K562 (cell line): ENCODE results near the gene CUX1. TPM values are rescaled to one million over a fixed set of nuclear protein-coding genes. Genes with fewer than 3 reads are reported as not detected.

Source experiments
- ATAC-seq: fragments of 200-7000 bp; cut with Tn5 transposase; 3 replicates; pipeline ENCODE4 v1.9.1; 2020; ENCODE audit warnings: moderate library complexity
- BruUV-seq: library from RNA; stranded (reverse); fragments of 400-500 nt; replicated peaks from 2 replicates; lab custom pipeline; 2021; lab: Mats Ljungman, UMichigan
- CTCF ChIA-PET: fragments of 300-600 bp; formaldehyde crosslinking; extraction: SDS; loops from one replicate; lab custom pipeline; 2021; ENCODE audit warnings: low intra/inter-chr PET ratio; lab: Yijun Ruan, JAX
- POLR2A ChIA-PET: fragments of 300-600, 350-650 bp; sonication (Branson Sonifier 250); formaldehyde crosslinking; extraction: SDS; loops from one replicate; lab custom pipeline; 2021; ENCODE audit warnings: antibody characterized with exemption, inconsistent platforms; lab: Yijun Ruan, JAX
- DNase-seq, 4 experiments: peaks; one replicate each; pipeline versions ENCODE4 v3.0.0 to v3.0.0-alpha.2; 2011 to 2018; ENCODE audit warnings: low spot score in 3 of 4, mixed read lengths in 3 of 4; ENCODE audit errors: extremely low read depth in 1 of 4
- FAIRE-seq: peaks from 2 replicates; lab custom pipeline; 2011; peaks lifted over from hg19 to GRCh38; lab: Jason Lieb, UNC
- H2AFZ ChIP-seq: 2 replicates; pipeline ENCODE4 v1.6.0; 2011; ENCODE audit warnings: low read depth, low read length, control low read depth, inconsistent platforms
- H3K27ac ChIP-seq: fragments of 200-600 bp; 3 replicates; pipeline ENCODE4 v1.8.0; 2011; ENCODE audit warnings: low read depth, mild to moderate bottlenecking, control low read depth, inconsistent platforms, low read length, moderate library complexity, mixed read lengths; ENCODE audit errors: extremely low read depth
- H3K27me3 ChIP-seq, 2 experiments: fragments of 300-600 bp in 1 of 2; 2 replicates in 1 of 2; 3 replicates in 1 of 2; pipeline versions ENCODE4 v1.6.0 to v1.8.0; 2011; ENCODE audit warnings: inconsistent platforms in 2 of 2, low read length in 2 of 2, mild to moderate bottlenecking in 1 of 2, mixed read lengths in 1 of 2, moderate library complexity in 1 of 2; ENCODE audit not compliant: control insufficient read depth in 2 of 2, insufficient read depth in 2 of 2
- H3K36me3 ChIP-seq: fragments of 300-600 bp; 3 replicates; pipeline ENCODE4 v1.8.0; 2011; ENCODE audit warnings: mild to moderate bottlenecking, low read length, inconsistent platforms; ENCODE audit not compliant: control insufficient read depth, insufficient read depth
- H3K4me1 ChIP-seq, 2 experiments: fragments of 200-600 bp in 1 of 2; replicated peaks in 1 of 2; 2 replicates in 1 of 2; 3 replicates in 1 of 2; pipeline versions ENCODE4 v1.5.1 to v1.8.0; 2011; ENCODE audit warnings: inconsistent platforms in 2 of 2, low read length in 2 of 2, mild to moderate bottlenecking in 1 of 2, mixed read lengths in 1 of 2, moderate library complexity in 1 of 2; ENCODE audit not compliant: control insufficient read depth in 2 of 2, insufficient read depth in 2 of 2
- H3K4me2 ChIP-seq: 2 replicates; pipeline ENCODE4 v1.6.1; 2011; ENCODE audit warnings: low read length, control low read depth, inconsistent platforms, mixed read lengths; ENCODE audit not compliant: insufficient read depth
- H3K4me3 ChIP-seq: fragments of 200-600 bp; sonication (generic), shearing (Covaris generic); 2 replicates; pipeline ENCODE4 v1.5.1; 2016; ENCODE audit warnings: control low read depth, inconsistent platforms
- H3K79me2 ChIP-seq: fragments of 200-600 bp; 3 replicates; pipeline ENCODE4 v1.8.0; 2011; ENCODE audit warnings: low read length, inconsistent platforms; ENCODE audit not compliant: control insufficient read depth, insufficient read depth
- H3K9ac ChIP-seq, 2 experiments: 2 replicates each; pipeline versions ENCODE4 v1.6.0 to v1.6.1; 2011; ENCODE audit warnings: low read depth in 2 of 2, low read length in 2 of 2, control low read depth in 1 of 2, inconsistent platforms in 1 of 2, mild to moderate bottlenecking in 1 of 2, mixed read lengths in 1 of 2; ENCODE audit not compliant: insufficient read depth in 1 of 2
- H3K9me1 ChIP-seq: one replicate; pipeline ENCODE4 v1.6.0; 2011; ENCODE audit warnings: inconsistent platforms, mild to moderate bottlenecking, low read length, moderate library complexity; ENCODE audit not compliant: control insufficient read depth, insufficient read depth
- H3K9me3 ChIP-seq: replicated peaks from 2 replicates; pipeline ENCODE4 v1.5.1; 2011; ENCODE audit warnings: low read depth, low read length, inconsistent platforms; ENCODE audit not compliant: control insufficient read depth, insufficient read depth
- H4K20me1 ChIP-seq: replicated peaks from 2 replicates; pipeline ENCODE4 v1.6.1; 2011; ENCODE audit warnings: low read length, inconsistent platforms, mixed read lengths; ENCODE audit not compliant: control insufficient read depth, insufficient read depth
- BCOR ChIP-seq: fragments of 450-650 bp; IDR thresholded peaks from 2 replicates; pipeline ENCODE4 v1.6.1; 2016
- ETS1 ChIP-seq: conservative IDR thresholded peaks from 2 replicates; pipeline ENCODE4 v1.6.1; 2011; ENCODE audit warnings: low read depth, mild to moderate bottlenecking, low read length; ENCODE audit not compliant: control insufficient read depth
- NCOA4 ChIP-seq: fragments of 450-650 bp; IDR thresholded peaks from 2 replicates; pipeline ENCODE4 v1.6.1; 2018; ENCODE audit warnings: mild to moderate bottlenecking; ENCODE audit not compliant: partially characterized antibody
- RBBP5 ChIP-seq: fragments of 200-600 bp; sonication (generic); IDR thresholded peaks from 2 replicates; pipeline ENCODE4 v1.6.1; 2012; ENCODE audit warnings: borderline replicate concordance, mild to moderate bottlenecking, low read length, control low read depth, inconsistent platforms; ENCODE audit not compliant: insufficient read depth, poor library complexity, severe bottlenecking
- RFX1 ChIP-seq: fragments of 450-650 bp; IDR thresholded peaks from 2 replicates; pipeline ENCODE4 v1.6.1; 2016; ENCODE audit warnings: mild to moderate bottlenecking, moderate library complexity
- WGBS: fragments of 100-300 bp; shearing (Covaris generic); methylation state at CpG from one replicate; pipeline ENCODE4 v1.1.6; 2016; ENCODE audit warnings: low coverage, mixed read lengths; ENCODE audit not compliant: insufficient coverage; ENCODE audit errors: missing lambda C conversion rate; 5-methylcytosine and 5-hydroxymethylcytosine counted together
- in situ Hi-C: fragments of 300-500 bp; cut with MboI; formaldehyde crosslinking; loops from 4 replicates; pipeline ENCODE4 v1.15.0; 2018; ENCODE audit warnings: inconsistent platforms, mixed read lengths
- intact Hi-C: fragments of 100-400 bp; cut with micrococcal nuclease; formaldehyde crosslinking; loops from 2 replicates; pipeline ENCODE4 v1.14.2; 2022
- polyA plus RNA-seq, 8 experiments: library from polyadenylated mRNA; depleted of rRNA in 4 of 8; stranded (reverse) in 5 of 8; unstranded in 3 of 8; fragments of >200 nt; fragmentation: Nextera tagmentation in 2 of 8; fragmentation: Illumina TruSeq in 1 of 8; extraction: Ambion mirVana in 2 of 8; extraction: Trizol in 1 of 8; gene quantifications; 2 replicates each; pipeline versions ENCODE4 v1.2.1 to v1.2.3, GENCODE V29; 2011 to 2014; ENCODE audit warnings: inconsistent platforms in 1 of 8, missing spikeins in 1 of 8
- total RNA-seq, 7 experiments: library from RNA; depleted of rRNA in 6 of 7; stranded (reverse); fragments of >200 nt in 6 of 7; fragmentation: Illumina TruSeq in 2 of 7; extraction: Trizol in 2 of 7; gene quantifications; 2 replicates each; pipeline versions ENCODE4 v1.2.1 to v1.2.3, GENCODE V29; 2011 to 2021; ENCODE audit warnings: low replicate concordance in 1 of 7

Gene CUX1
- total and polyA plus RNA-seq, 9 of the 15 experiments (the other 6 are each of a cell fraction or from before 2014, with no cell fraction given): 3.6 to 55.3 (median 25.2) TPM

GRCh38 chr7:102208826-102209225 lies 391.4 kb downstream of the CUX1 start:
- Histone ChIP-seq H4K20me1 (no peaks in the 10 kb centered on the region), H3K9me1 (no peaks in the 10 kb centered on the region), H3K79me2 (no peaks in the 10 kb centered on the region), H2AFZ (no peak overlapping the region), H3K27me3 (no peaks in the 10 kb centered on the region), H3K27ac (no peak overlapping the region), H3K4me2 (no peak overlapping the region), H3K4me1 (peaks cover 0 to 6% of the 10 kb centered on the region in 2 experiments; a peak in 1 of 5 replicates), H3K36me3 (peaks cover 53% of the 10 kb centered on the region; the same call in 2 of the 3 replicates), H3K9me3 (no peaks in the 10 kb centered on the region), H3K9ac (no peak overlapping the region), H3K4me3 (no peak overlapping the region)
- TF ChIP-seq NCOA4 (no peak), RFX1 (peak; percentile 65), RBBP5 (no peak), BCOR (no peak), ETS1 (no peak)
- in situ Hi-C loops (no loop called here), intact Hi-C loops (no loop called here)
- WGBS: 88% methylated on average over 13 of the region's 14 CpGs
- BruUV-seq: no TSS peak
- ChIA-PET POLR2A (no interaction called here), CTCF (no interaction called here)
- DNase-seq (no peak), ATAC-seq (no peak), FAIRE-seq (no peak)
